Uterus (tissue), 2 donors: ENCODE results near the gene IRGQ.

Source experiments
- CTCF ChIP-seq, 4 experiments: fragments of 200-600 bp in 2 of 4; fragments of 450-650 bp in 2 of 4; sonication (generic) in 2 of 4; IDR thresholded peaks; one replicate each; pipeline ENCODE4 v1.5.1; 2016 to 2019; ENCODE audit warnings: antibody characterized with exemption in 4 of 4, mild to moderate bottlenecking in 2 of 4, moderate library complexity in 1 of 4
- POLR2A ChIP-seq, 2 donors: fragments of 450-650 bp; IDR thresholded peaks; one replicate each; pipeline ENCODE4 v1.6.1; 2016; ENCODE audit warnings: antibody characterized with exemption in 2 of 2, mild to moderate bottlenecking in 1 of 2, moderate library complexity in 1 of 2

DNA sequence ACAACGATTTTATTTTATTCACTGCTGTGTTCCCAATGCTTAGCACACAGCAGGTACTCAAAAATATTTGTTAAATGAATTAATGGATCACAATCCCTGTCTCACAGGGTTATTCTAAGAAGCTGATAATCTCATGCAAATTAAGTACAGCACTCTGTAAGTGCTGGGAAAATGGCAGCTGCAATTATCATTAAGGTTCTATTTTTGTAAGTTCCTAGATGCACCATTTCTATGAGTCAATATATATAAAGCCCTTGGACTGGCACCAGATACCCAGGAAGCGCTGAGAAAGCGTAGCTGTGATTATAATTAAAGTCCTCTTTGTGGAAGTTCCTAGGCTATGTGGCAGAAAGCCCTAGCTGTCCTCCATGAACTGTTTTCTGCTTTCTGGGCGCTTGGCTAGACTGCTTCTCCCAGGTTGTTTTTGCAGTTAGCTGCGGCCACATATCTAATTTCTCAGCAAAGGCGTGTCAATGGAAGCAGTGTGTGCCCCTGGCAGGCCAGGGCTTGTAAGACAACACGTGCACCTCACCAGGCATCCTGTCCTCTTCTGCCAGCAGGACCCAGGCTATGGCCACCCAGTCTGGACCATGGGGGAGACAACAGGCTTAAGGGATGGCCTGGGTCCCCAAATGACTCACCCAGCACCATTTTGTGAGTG, 10.8 kb upstream of the IRGQ start:
- TF ChIP-seq CTCF (IDR thresholded peaks at IDR 0.05), result no peak
- TF ChIP-seq POLR2A (IDR thresholded peaks at IDR 0.05), result no peak
